ENCODE data around the gene LMNB1.
"Not testable (repeated sequence)": the region's sequence is repeated elsewhere in the genome, so short reads cannot be mapped to it uniquely, and the experiment has no call there.

LMNB1 gene, protein sequence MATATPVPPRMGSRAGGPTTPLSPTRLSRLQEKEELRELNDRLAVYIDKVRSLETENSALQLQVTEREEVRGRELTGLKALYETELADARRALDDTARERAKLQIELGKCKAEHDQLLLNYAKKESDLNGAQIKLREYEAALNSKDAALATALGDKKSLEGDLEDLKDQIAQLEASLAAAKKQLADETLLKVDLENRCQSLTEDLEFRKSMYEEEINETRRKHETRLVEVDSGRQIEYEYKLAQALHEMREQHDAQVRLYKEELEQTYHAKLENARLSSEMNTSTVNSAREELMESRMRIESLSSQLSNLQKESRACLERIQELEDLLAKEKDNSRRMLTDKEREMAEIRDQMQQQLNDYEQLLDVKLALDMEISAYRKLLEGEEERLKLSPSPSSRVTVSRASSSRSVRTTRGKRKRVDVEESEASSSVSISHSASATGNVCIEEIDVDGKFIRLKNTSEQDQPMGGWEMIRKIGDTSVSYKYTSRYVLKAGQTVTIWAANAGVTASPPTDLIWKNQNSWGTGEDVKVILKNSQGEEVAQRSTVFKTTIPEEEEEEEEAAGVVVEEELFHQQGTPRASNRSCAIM

DNA sequence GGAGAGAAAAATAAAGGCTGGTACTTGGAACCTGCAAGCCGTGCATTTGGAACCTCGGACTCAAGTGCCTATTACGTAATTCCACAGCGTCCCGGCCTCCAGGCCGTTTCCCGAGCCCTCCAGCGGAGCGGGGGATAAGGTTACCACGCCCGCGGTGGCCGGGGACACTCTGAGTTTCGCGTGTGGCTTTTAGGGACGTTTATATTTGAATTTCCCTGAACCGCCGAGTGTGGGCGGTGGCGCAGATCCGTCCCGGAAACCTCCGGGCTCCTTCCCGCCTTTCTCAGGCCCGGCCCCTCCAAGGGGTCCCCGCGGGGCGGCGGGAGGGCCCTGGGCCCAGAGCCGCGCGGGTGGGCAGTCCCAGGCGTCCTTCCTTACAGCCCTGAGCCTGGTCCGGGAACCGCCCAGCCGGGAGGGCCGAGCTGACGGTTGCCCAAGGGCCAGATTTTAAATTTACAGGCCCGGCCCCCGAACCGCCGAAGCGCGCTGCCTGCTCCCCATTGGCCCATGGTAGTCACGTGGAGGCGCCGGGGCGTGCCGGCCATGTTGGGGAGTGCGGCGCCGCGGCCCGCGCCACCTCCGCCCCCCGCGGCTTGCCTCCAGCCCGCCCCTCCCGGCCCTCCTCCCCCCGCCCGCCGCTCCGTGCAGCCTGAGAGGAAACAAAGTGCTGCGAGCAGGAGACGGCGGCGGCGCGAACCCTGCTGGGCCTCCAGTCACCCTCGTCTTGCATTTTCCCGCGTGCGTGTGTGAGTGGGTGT, at the start of gene LMNB1:
Gene LMNB1, plus strand, starts transcription at position 638 of the 758 bp plus-strand sequence. CDS start 373 bp downstream, outside the sequence.
- Histone ChIP-seq H3K4me3 (ENCODE audit: low read length in 2 of 2) (peak within 1 kb of the TSS; percentile 91 to 97), H3K9ac (ENCODE audit: low read depth in 1 of 2, low read length in 2 of 2) (peak within 1 kb of the TSS; percentile 82 to 84), H3K4me1 (ENCODE audit: control insufficient read depth in 2 of 2, insufficient read depth in 2 of 2, low read length in 2 of 2) (peaks cover 6 to 14% of the 10 kb centered on the region in 2 donors), H3K27me3 (ENCODE audit: control insufficient read depth in 2 of 2, insufficient read depth in 2 of 2, low read length in 2 of 2) (no peaks in the 10 kb centered on the region), H3K36me3 (ENCODE audit: control insufficient read depth in 2 of 2, insufficient read depth in 2 of 2, low read length in 2 of 2) (no peaks in the 10 kb centered on the region), H3K9me3 (ENCODE audit: control insufficient read depth in 2 of 2, low read length in 2 of 2) (no peaks in the 10 kb centered on the region), H3K27ac (ENCODE audit: low read depth in 2 of 2, low read length in 2 of 2) (peak within 1 kb of the TSS; percentile 92 to 93)

DNA sequence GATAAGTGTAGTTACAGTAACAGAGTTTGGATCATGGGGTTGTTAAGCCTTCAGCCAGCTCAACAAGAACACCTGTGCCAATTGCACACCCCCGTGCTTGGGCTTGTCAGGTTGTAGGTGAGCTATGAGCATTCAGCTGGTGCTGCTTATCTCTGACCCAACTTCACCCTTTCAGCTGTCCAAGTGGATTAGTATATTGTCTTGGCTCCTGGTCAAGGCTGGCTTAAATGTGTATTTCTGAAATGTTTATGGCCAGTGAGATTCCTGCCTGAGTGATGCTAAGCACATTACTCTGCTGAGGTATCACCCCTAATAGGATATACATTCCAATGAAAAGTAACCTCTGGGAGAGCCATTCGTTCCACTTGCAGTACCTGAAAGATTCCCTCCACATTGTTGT, 44.2 kb upstream of the LMNB1 start:
- Histone ChIP-seq H3K9me3 (ENCODE audit: control insufficient read depth in 2 of 2, low read length in 2 of 2) (no peaks in the 10 kb centered on the region), H3K27ac (ENCODE audit: low read depth in 2 of 2, low read length in 2 of 2) (no peak overlapping the region), H3K27me3 (ENCODE audit: control insufficient read depth in 2 of 2, insufficient read depth in 2 of 2, low read length in 2 of 2) (no peaks in the 10 kb centered on the region), H3K4me3 (ENCODE audit: low read length in 2 of 2) (no peak overlapping the region), H3K36me3 (ENCODE audit: control insufficient read depth in 2 of 2, insufficient read depth in 2 of 2, low read length in 2 of 2) (no peaks in the 10 kb centered on the region), H3K9ac (ENCODE audit: low read depth in 1 of 2, low read length in 2 of 2) (no peak overlapping the region), H3K4me1 (ENCODE audit: control insufficient read depth in 2 of 2, insufficient read depth in 2 of 2, low read length in 2 of 2) (no peaks in the 10 kb centered on the region)

DNA sequence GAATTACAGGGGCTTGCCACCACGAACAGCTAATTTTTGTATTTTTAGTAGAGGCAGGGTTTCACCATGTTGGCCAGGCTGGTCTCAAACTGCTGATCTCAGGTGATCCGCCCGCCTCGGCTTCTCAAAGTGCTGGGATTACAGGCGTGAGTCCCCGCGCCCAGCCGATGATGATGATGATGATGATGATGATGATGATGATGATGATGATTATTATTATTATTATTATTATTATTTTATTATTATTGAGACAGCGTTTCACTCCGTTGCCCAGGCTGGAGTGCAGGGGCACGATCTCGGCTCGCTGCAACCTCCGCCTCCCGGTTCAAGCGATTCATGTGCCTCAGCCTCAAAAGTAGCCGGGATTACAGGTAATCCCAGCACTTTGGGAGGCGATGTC, 42.4 kb upstream of the LMNB1 start:
- H3K27ac ChIP-seq (ENCODE audit: low read depth in 2 of 2, low read length in 2 of 2); H3K4me1 ChIP-seq (ENCODE audit: control insufficient read depth in 2 of 2, insufficient read depth in 2 of 2, low read length in 2 of 2); H3K9ac ChIP-seq (ENCODE audit: low read depth in 1 of 2, low read length in 2 of 2); H3K9me3 ChIP-seq (ENCODE audit: control insufficient read depth in 2 of 2, low read length in 2 of 2); H3K4me3 ChIP-seq (ENCODE audit: low read length in 2 of 2); H3K27me3 ChIP-seq (ENCODE audit: control insufficient read depth in 2 of 2, insufficient read depth in 2 of 2, low read length in 2 of 2); H3K36me3 ChIP-seq (ENCODE audit: control insufficient read depth in 2 of 2, insufficient read depth in 2 of 2, low read length in 2 of 2): not testable (repeated sequence)

DNA sequence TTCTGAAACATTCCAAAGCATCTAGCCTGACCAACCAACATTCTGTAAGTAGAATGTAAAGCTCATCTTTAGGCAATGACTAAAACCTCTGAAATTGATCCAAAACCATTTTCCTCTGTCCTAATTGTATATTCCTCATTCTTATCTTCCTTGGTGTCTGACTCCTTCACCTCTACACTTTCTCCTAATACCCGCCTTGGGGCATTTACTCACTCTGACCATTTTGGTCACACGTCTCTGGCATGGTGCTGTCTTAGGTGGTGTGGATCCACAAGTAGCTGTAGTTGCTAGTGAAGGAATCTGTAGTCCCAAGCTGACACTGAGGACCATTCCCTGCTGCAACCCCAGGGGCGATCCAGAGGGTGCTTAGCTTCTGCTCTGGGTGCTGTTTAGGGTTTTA, 40.8 kb upstream of the LMNB1 start:
- Histone ChIP-seq H3K27me3 (ENCODE audit: control insufficient read depth in 2 of 2, insufficient read depth in 2 of 2, low read length in 2 of 2) (no peaks in the 10 kb centered on the region), H3K4me1 (ENCODE audit: control insufficient read depth in 2 of 2, insufficient read depth in 2 of 2, low read length in 2 of 2) (no peaks in the 10 kb centered on the region), H3K27ac (ENCODE audit: low read depth in 2 of 2, low read length in 2 of 2) (no peak overlapping the region), H3K36me3 (ENCODE audit: control insufficient read depth in 2 of 2, insufficient read depth in 2 of 2, low read length in 2 of 2) (no peaks in the 10 kb centered on the region), H3K9ac (ENCODE audit: low read depth in 1 of 2, low read length in 2 of 2) (no peak overlapping the region), H3K9me3 (ENCODE audit: control insufficient read depth in 2 of 2, low read length in 2 of 2) (no peaks in the 10 kb centered on the region), H3K4me3 (ENCODE audit: low read length in 2 of 2) (no peak overlapping the region)

DNA sequence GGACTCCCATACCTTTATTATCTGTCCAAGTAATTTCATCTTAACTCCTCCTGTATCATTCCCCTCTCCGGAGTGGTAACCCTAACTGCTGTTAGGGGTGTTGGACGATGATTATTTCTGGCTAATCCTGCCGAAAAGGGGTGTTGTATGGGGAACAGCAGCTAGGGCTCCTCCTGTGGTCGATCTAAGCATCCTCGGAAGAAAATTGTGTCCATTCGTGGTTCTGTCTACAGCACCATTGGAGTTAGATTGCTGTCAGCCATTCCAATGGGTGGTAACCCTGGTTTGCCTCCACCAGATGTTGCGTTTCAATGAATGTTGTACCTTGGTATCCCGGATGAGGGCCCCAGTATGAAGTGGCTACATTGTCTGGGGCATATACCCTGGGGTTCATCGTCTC, 35.6 kb upstream of the LMNB1 start:
- Histone ChIP-seq H3K27ac (ENCODE audit: low read depth in 2 of 2, low read length in 2 of 2) (no peak overlapping the region), H3K27me3 (ENCODE audit: control insufficient read depth in 2 of 2, insufficient read depth in 2 of 2, low read length in 2 of 2) (no peaks in the 10 kb centered on the region), H3K9me3 (ENCODE audit: control insufficient read depth in 2 of 2, low read length in 2 of 2) (no peaks in the 10 kb centered on the region), H3K9ac (ENCODE audit: low read depth in 1 of 2, low read length in 2 of 2) (no peak overlapping the region), H3K4me1 (ENCODE audit: control insufficient read depth in 2 of 2, insufficient read depth in 2 of 2, low read length in 2 of 2) (no peaks in the 10 kb centered on the region), H3K36me3 (ENCODE audit: control insufficient read depth in 2 of 2, insufficient read depth in 2 of 2, low read length in 2 of 2) (no peaks in the 10 kb centered on the region), H3K4me3 (ENCODE audit: low read length in 2 of 2) (no peak overlapping the region)

DNA sequence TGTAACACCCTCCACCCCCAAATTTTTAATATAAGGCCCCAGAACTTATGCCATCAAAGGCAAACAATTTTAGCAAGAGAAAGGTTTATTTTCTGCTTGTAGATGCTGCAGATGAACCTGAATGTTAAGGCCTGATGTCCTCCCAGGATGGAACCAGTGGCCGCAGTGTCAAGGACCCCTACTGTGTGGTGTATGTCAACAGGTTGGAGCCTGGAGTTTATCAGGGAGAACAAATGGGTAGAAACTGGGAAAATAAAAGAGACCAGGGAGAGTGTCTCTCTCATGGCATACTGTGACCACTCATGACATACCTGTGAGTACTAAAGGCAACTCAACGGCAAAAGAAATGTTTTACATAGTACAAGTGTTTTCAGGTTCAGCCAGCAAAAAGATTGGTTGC, 34.5 kb upstream of the LMNB1 start:
- H3K9me3 ChIP-seq (ENCODE audit: control insufficient read depth in 2 of 2, low read length in 2 of 2), result no peaks in the 10 kb centered on the region
- H3K9ac ChIP-seq (ENCODE audit: low read depth in 1 of 2, low read length in 2 of 2), result no peak overlapping the region
- no peaks in the 10 kb centered on the region for H3K27me3 ChIP-seq (ENCODE audit: control insufficient read depth in 2 of 2, insufficient read depth in 2 of 2, low read length in 2 of 2)
- no peak overlapping the region for H3K27ac ChIP-seq (ENCODE audit: low read depth in 2 of 2, low read length in 2 of 2)
- no peaks in the 10 kb centered on the region for H3K4me1 ChIP-seq (ENCODE audit: control insufficient read depth in 2 of 2, insufficient read depth in 2 of 2, low read length in 2 of 2)
- H3K36me3 ChIP-seq (ENCODE audit: control insufficient read depth in 2 of 2, insufficient read depth in 2 of 2, low read length in 2 of 2), result no peaks in the 10 kb centered on the region
- no peak overlapping the region for H3K4me3 ChIP-seq (ENCODE audit: low read length in 2 of 2)

DNA sequence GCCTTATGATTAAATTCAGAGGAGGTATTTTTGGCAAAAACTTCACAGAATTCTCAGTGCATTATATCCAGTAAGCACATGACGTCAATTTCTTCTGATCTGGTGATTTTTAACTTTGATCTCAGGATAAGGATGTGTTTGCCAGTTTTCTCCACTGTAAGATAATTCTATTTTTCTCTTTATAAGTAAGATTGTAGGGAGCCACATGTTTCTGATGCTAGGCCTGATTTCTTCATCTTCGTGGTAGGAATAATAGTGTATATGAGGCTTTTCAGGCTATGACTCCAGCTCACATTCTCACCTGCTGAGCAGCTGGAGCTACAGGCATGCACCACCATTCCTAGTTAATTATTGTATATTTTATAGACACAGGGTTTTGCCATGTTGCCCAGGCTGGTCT, 32.1 kb upstream of the LMNB1 start:
- Histone ChIP-seq H3K27me3 (ENCODE audit: control insufficient read depth in 2 of 2, insufficient read depth in 2 of 2, low read length in 2 of 2) (no peaks in the 10 kb centered on the region), H3K9ac (ENCODE audit: low read depth in 1 of 2, low read length in 2 of 2) (no peak overlapping the region), H3K27ac (ENCODE audit: low read depth in 2 of 2, low read length in 2 of 2) (no peak overlapping the region), H3K4me3 (ENCODE audit: low read length in 2 of 2) (no peak overlapping the region), H3K4me1 (ENCODE audit: control insufficient read depth in 2 of 2, insufficient read depth in 2 of 2, low read length in 2 of 2) (peaks cover 0 to 2% of the 10 kb centered on the region in 2 donors), H3K9me3 (ENCODE audit: control insufficient read depth in 2 of 2, low read length in 2 of 2) (no peaks in the 10 kb centered on the region), H3K36me3 (ENCODE audit: control insufficient read depth in 2 of 2, insufficient read depth in 2 of 2, low read length in 2 of 2) (no peaks in the 10 kb centered on the region)

DNA sequence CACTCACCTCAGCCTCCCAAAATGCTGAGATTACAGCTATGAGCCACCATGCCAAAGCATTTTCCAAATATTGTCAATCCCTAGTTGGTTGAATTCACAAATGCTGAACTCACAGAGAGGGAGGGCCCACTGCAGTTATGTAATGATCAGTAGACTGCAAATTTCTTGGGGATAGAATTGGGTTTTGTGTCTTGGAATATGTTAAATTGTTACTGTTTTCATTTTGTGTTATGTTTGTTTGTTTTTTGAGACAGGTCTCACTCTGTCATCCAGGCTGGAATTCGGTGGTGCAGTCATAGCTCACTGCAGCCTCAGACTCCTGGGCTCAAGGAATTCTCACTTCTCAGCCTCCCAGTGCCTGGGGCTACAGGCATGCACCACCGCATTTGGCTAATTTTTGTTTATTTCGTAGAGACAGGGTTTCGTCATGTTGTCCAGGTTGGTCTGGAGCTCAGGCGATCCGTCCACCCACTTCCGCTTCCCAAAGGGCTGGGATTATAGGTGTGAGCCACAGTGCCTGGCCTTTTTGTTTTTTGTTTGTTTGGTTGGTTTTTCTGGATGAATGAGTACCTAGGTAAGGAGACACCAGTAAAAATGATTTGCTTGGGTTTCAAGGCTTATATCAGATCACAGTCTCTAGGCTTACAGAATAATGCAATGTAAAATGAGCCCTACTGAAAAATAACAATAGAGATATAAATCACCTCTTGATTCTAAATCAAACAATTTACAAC, 31.5 kb upstream of the LMNB1 start:
- no peaks in the 10 kb centered on the region for H3K9me3 ChIP-seq (ENCODE audit: control insufficient read depth in 2 of 2, low read length in 2 of 2)

DNA sequence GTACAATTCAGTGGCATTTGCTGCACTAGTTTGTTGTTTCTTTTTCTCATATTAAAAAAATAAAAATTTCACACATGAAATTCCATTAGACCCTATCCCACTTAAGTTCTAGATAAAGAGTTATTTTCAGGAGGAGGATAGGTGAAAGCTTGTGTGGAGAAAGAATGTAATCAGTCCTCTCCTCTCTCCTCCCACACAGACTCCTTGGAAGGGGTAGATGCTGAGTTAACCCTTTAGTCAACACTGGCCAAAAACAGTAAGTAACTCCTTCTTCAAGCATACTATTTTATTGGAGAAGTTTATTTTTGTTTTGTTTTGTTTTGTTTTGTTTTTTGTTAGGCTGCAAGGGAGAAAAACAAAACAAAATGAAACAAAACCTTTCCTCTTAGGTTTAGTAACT, 30.6 kb upstream of the LMNB1 start:
- Histone ChIP-seq H3K4me1 (ENCODE audit: control insufficient read depth in 2 of 2, insufficient read depth in 2 of 2, low read length in 2 of 2) (peaks cover 0 to 2% of the 10 kb centered on the region in 2 donors), H3K27me3 (ENCODE audit: control insufficient read depth in 2 of 2, insufficient read depth in 2 of 2, low read length in 2 of 2) (no peaks in the 10 kb centered on the region), H3K4me3 (ENCODE audit: low read length in 2 of 2) (no peak overlapping the region), H3K36me3 (ENCODE audit: control insufficient read depth in 2 of 2, insufficient read depth in 2 of 2, low read length in 2 of 2) (no peaks in the 10 kb centered on the region), H3K27ac (ENCODE audit: low read depth in 2 of 2, low read length in 2 of 2) (no peak overlapping the region), H3K9me3 (ENCODE audit: control insufficient read depth in 2 of 2, low read length in 2 of 2) (no peaks in the 10 kb centered on the region), H3K9ac (ENCODE audit: low read depth in 1 of 2, low read length in 2 of 2) (no peak overlapping the region)

More for the DNA sequence above, 31.5 kb upstream of the LMNB1 start:
- peaks cover 0 to 2% of the 10 kb centered on the region in 2 donors for H3K4me1 ChIP-seq (ENCODE audit: control insufficient read depth in 2 of 2, insufficient read depth in 2 of 2, low read length in 2 of 2)
- no peaks in the 10 kb centered on the region for H3K27me3 ChIP-seq (ENCODE audit: control insufficient read depth in 2 of 2, insufficient read depth in 2 of 2, low read length in 2 of 2)
- no peak overlapping the region for H3K9ac ChIP-seq (ENCODE audit: low read depth in 1 of 2, low read length in 2 of 2)
- H3K4me3 ChIP-seq (ENCODE audit: low read length in 2 of 2), result no peak overlapping the region
- no peaks in the 10 kb centered on the region for H3K36me3 ChIP-seq (ENCODE audit: control insufficient read depth in 2 of 2, insufficient read depth in 2 of 2, low read length in 2 of 2)
- H3K27ac ChIP-seq (ENCODE audit: low read depth in 2 of 2, low read length in 2 of 2), result no peak overlapping the region
